ENCODE measurements around the gene ZAP70.

Gene ZAP70

GRCh38 chr2:97715951-97716694 lies 2.7 kb downstream of the ZAP70 start:
- FAIRE-seq (peak; percentile 56), DNase-seq (ENCODE audit: low spot score) (no peak)

- FAIRE-seq = peak; percentile 13
- DNase-seq (ENCODE audit: low spot score) = no peak
Measured at GRCh38 chr2:97716695-97717612, 3.6 kb downstream of the ZAP70 start.

DNA sequence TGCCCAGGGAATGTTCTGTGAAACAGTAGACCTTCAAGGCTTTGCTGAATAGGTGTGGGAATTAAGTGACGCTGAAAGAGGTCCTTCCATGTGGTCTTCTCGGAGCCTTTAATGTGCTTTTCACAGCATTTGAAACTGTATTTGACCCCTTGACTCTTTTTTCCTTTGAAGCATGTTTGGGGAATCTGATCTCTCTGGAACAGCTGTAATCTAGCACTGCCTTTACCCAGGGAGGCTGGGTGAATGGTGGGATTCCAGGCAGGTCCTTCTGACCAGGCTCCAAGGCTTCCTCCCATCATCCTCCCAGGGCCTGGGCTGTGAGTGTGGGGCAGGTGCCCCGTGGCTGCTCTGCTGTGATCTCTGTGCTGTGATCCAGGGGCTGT lies 4.2 kb downstream of the ZAP70 start:
- DNase-seq (ENCODE audit: low spot score) (no peak), FAIRE-seq (no peak)

DNA sequence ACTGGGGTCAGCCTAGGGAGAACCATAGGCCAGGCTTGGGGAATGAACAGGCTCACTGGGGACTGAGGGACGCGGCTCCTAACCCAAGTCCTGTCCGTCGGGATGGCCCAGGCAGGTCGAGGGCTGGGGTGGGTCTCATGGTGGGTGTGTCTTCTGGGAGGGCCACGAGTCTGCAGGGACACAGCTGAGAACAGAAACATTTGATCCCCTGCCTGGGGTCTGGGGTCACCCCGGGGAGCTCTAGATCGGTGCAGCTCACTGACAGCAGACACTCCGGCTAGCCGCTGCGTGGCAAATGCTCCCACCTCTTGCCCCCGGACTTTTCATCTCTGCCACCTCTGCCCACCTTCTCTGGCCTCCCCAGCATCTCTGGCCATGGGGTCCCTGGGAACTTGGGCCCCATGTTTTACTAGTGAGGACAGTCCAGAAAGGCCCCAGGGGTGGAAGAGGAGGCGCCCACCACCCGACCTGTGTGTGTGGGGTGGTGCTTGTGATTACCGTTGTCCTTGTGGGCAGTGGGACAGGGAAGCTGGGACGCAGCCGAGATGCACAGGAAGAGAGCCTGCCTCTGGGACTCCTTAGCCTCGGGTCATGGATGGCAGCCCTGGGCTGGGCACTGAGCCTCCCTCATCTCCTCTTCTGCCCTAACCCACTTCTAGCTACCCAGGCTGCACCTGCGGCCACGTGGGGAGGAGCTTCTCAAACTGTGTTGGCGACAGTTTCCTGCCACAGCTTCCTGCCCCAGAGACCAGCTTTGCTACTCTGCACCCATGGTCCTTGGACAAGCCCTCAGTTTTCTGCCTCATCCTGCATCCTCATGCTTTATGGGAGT lies 4.9 kb downstream of the ZAP70 start:
- DNase-seq (ENCODE audit: low spot score) = no peak
- FAIRE-seq = no peak

- no peak for DNase-seq (ENCODE audit: low spot score)
- FAIRE-seq = no peak
Measured at GRCh38 chr2:97718942-97719341, 5.6 kb downstream of the ZAP70 start.

GRCh38 chr2:97719362-97720155 lies 6.2 kb downstream of the ZAP70 start:
- no peak for DNase-seq (ENCODE audit: low spot score)
- FAIRE-seq = no peak

GRCh38 chr2:97720746-97721145 lies 7.4 kb downstream of the ZAP70 start:
- FAIRE-seq = no peak
- no peak for DNase-seq (ENCODE audit: low spot score)

- FAIRE-seq (no peak), DNase-seq (ENCODE audit: low spot score) (no peak)
Measured at GRCh38 chr2:97722227-97722626, 8.9 kb downstream of the ZAP70 start.

DNA sequence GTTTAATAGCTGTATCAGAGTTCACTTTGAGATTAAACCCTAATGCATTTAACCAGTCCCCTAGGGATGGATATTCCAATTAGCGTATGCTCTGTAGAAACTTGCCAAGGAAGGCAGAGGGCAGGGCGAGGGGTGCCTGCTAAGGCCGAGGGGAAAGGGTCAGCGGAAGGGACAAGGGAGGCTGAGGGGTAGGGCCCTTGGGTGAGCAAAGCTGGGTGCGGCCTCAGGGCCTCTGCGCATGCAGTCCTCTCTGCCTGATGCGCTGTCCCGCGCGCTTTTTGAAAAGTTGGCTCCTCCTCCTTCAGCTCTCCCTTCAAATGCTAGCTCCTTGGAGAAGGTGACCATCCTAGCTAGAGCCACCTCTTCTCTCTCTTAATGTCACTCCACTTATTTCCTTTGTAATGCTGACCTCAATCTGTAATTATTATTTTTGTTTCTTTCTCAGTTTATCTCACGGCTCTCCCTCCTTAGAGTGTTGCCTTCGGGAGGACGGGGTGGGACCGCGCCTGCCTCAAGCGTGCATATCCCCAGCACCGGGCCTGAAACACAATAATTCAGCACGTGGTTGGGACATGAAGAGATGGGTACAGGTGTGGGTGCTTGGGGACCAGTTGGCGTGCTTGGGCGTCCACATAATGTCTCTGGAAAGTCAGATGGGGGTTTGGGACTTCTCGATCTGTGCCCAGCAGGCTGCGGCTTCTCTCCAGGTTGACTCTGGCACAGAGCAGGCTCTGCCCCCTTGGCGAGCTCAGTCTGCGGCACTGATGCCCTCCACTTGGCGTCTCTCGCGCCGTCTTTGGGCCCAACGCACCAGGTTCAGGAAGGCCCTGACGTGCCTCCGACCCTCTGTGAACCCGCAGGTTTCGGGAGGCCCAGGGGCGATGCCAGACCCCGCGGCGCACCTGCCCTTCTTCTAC lies 10.0 kb downstream of the ZAP70 start:
- FAIRE-seq (no peak), DNase-seq (ENCODE audit: low spot score) (no peak)

GRCh38 chr2:97724073-97724410 lies 10.7 kb downstream of the ZAP70 start:
- DNase-seq (ENCODE audit: low spot score) = no peak
- no peak for FAIRE-seq

GRCh38 chr2:97724501-97724900 lies 11.1 kb downstream of the ZAP70 start:
- DNase-seq (ENCODE audit: low spot score) = no peak
- FAIRE-seq = no peak

DNA sequence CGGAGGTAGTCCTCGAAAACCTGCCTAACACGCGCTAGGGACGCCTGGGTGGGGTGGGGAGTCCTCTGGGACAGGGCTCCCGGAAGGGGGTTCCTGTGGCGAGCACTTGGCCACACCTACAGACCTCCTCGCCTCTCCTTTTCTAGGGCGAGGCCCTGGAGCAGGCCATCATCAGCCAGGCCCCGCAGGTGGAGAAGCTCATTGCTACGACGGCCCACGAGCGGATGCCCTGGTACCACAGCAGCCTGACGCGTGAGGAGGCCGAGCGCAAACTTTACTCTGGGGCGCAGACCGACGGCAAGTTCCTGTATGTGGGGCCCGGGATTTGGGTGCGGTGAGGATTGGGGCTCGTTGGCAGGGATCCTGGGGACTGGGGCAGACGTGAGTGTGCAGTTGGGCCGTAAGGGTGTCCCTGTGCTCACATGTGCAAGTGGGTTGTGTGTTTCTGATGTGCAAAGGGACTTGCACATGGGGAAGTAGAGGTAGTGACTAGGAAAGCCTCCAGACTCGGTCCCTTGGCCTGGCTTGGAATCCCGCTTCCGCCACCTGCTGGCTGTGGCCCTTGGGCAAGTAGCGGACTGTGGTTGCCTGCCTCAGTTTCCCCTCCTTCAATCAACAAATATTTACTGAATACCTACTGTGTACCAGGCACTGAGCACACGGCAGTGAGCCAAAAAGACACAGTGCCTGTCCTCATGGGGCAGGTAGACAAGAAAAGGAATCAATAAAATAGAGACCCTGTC lies 11.7 kb downstream of the ZAP70 start:
- no peak for FAIRE-seq
- DNase-seq (ENCODE audit: low spot score) = no peak

DNA sequence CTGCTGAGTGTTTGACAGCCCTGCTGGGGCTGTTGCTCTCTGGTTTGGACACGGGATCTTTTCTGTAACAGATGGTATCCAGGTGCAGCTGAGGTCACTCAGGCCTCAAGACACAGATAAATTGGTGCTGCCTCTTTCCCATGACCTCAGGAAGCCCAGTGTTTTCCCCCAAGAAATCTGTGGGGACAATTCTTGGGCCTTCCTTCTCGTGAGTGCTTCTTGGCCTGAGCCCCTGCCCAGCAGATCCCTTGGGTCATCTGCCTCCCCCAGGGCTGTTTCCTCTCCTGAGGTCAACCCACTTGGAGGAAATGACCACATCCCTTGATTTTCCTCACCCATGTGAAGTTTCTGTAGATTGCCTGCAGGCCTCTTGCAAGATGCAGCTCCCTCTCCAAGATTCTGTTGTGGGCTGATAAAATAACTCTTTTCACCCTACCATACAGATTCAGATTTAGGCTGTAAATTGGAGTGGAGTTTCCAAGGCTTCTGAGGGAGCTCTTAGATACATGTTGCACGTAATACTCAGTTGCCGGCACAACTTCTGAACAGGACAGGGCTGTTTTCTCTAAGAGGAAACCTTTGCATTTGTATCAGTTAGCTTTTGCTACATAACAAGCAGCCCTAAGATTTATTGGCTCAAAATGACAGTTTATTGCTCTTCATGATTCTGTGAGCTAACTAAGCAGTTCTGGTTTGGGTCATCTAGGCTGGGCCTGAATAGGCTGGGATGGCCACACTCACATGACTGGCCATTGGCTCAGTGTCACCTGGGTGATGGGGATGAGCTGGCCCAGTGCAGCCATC lies 13.1 kb downstream of the ZAP70 start:
- no peak for FAIRE-seq
- DNase-seq (ENCODE audit: low spot score) = no peak

DNA sequence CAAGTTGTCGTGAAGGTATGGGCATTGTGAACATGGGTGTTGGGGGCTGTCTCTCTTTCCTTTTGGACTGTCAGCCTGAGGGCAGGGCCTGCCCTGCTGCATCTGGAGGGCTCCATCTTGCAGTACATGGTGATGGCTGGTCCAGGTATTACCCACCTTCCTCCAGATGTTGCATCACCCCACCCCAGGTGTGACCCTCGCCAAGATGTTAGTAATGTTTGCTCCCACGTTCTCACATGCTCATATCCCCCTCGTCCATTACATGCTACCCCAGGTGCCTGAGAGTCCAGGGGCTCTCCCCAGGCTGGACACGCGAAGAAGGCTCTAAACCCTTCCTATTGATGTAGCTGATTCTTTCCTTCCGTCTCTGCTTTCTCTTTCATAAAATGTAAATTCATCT lies 13.9 kb downstream of the ZAP70 start:
- DNase-seq (ENCODE audit: low spot score) = no peak
- peak; percentile 48 for FAIRE-seq

DNA sequence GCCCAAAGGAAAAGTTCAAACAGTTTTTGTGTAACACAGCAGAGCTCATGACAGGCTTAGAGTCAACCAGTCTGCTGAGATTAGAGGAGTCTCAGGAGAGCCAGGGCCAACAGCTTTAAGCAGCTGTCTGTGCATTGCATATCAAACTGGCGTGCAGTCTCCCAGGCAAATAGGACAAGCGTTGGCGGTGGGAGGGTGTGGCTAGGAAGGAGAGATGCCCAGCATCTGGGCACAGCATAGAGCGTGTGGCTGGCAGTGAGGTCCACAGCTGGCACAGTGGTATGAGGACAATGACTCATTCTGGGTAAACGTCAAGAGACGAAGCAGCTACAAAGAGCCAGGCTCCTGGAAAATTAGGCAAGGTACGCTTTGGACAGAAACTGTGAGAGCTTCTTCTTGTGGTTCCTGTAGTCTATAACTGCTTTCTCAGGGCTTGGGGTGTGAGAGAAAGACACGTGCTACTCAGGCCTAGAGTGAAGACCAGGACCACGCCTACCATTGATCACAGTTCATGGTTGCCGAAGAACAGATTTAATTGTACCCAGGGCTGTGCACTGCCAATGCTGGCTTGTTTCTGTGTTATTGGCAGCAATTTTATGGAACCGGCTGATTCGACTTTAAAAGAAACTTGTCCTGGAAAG lies 14.8 kb downstream of the ZAP70 start:
- DNase-seq (ENCODE audit: low spot score) (no peak), FAIRE-seq (peak; percentile 13)

DNA sequence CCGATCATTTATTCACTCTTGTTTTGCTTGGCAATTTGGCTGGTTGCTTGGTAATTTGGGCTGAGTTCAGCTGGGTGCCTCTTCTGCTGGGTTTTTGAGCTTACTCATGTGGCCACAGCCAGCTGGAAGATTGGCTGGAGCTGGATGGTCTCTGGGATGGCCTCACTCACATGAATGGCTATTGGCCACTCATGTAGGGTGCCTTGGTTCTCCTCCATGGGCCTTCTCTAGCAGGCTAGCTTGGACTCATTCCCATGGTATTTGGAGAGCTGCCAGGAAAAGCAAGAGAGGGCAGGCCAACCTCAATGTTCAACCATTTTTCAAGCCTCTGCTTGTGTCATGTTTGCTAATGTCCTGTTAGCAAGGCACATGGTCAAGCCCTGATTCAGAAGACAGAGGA lies 16.9 kb downstream of the ZAP70 start:
- FAIRE-seq = no peak
- no peak for DNase-seq (ENCODE audit: low spot score)

DNA sequence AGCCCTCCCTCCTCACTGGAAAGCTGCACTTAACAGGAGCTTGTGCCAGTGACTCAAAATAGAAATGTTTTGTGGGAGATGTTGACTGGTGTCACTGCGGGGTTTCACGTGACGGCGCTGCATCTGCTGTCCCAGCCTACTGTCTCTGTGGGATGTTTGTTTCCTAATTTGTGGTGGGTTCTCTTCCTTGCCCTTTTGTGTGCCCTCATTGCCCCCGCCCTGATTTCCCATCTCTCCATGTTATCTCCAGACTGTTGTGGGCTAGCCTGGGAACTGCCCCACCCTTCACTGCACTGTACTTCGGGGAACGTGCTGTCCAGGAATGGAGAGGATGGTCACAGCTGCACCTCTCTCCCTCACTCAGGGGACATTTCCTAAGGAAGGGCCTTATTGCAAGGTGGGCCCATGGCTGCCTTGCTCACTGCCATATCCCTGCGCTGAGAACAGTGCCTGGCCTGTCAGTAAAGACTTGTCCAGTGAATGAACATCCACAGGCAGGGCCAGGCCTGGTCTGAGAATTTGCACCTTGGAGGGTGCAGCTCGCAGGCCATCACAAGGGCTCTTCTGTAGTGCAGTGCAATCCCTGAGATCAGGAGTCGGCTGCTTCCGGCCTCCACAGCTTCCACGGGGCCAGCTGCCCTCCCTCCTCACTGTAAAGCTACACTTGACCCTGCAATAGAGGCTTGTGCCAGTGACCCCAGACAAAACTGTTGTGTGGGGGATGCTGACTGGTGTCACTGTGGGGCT lies 18.1 kb downstream of the ZAP70 start:
- peak; percentile 9 for FAIRE-seq
- no peak for DNase-seq (ENCODE audit: low spot score)
